Breast epithelium (tissue), 4 donors: ENCODE measurements around the gene CSMD2. TPM values are rescaled to one million over a fixed set of nuclear protein-coding genes. Genes with fewer than 3 reads are reported as not detected.

Experiments
- DNase-seq, 2 donors: peaks; one replicate each; pipeline ENCODE4 v3.0.0-alpha.2; 2019; ENCODE audit warnings: low spot score in 2 of 2
- H3K27ac ChIP-seq, 2 donors: fragments of 200-600 bp; sonication (generic) in 1 of 2; one replicate each; pipeline ENCODE4 v1.5.1; 2016 to 2019; ENCODE audit warnings: mild to moderate bottlenecking in 1 of 2
- H3K27me3 ChIP-seq, 2 donors: fragments of 200-600 bp; sonication (generic) in 1 of 2; one replicate each; pipeline versions ENCODE4 v1.5.1 to v1.6.0; 2017 to 2019; ENCODE audit warnings: control low read depth in 1 of 2, mild to moderate bottlenecking in 1 of 2
- H3K36me3 ChIP-seq: fragments of 200-600 bp; one replicate; pipeline ENCODE4 v1.5.1; 2019
- H3K4me1 ChIP-seq, 2 donors: fragments of 200-600 bp; sonication (generic); one replicate each; pipeline ENCODE4 v1.5.1; 2016 to 2019; ENCODE audit warnings: control low read depth in 1 of 2
- H3K4me3 ChIP-seq, 3 donors: fragments of 200-600 bp; sonication (generic); 1 replicate in 2 of 3; 2 replicates in 1 of 3; pipeline ENCODE4 v1.5.1; 2016 to 2019; ENCODE audit warnings: mild to moderate bottlenecking in 3 of 3, moderate library complexity in 2 of 3
- H3K9me3 ChIP-seq, 2 donors: fragments of 200-600 bp; sonication (generic) in 1 of 2; one replicate each; pipeline ENCODE4 v1.5.1; 2016 to 2019; ENCODE audit warnings: control low read depth in 1 of 2
- POLR2A ChIP-seq: fragments of 450-650 bp; IDR thresholded peaks from one replicate; pipeline ENCODE4 v1.6.1; 2016; ENCODE audit warnings: antibody characterized with exemption, mild to moderate bottlenecking, moderate library complexity
- POLR2AphosphoS5 ChIP-seq, 3 donors: sonication (generic); formaldehyde crosslinking; IDR thresholded peaks; one replicate each; pipeline ENCODE4 v1.6.1; 2017; ENCODE audit warnings: antibody characterized with exemption in 3 of 3
- intact Hi-C: fragments of 100-400 bp; cut with DNase I; formaldehyde crosslinking; loops from one replicate; pipeline ENCODE4 v1.15.1; 2023; ENCODE audit warnings: low total_unique reads
- total RNA-seq, 3 donors: library from RNA; depleted of rRNA; stranded (reverse); fragments of >200 nt; gene quantifications; one replicate each; pipeline ENCODE4 v1.1.0, GENCODE V29; 2016
- TF ChIP-seq, protein P1 (sequence below), 3 donors: fragments of 450-650 bp; IDR thresholded peaks; one replicate each; pipeline ENCODE4 v1.5.1; 2016 to 2017; ENCODE audit warnings: antibody characterized with exemption in 3 of 3, mild to moderate bottlenecking in 3 of 3, moderate library complexity in 3 of 3

Gene CSMD2
- total RNA-seq, 3 donors from 2014 or later = 0.33 to 2.6 (median 0.44) TPM

DNA sequence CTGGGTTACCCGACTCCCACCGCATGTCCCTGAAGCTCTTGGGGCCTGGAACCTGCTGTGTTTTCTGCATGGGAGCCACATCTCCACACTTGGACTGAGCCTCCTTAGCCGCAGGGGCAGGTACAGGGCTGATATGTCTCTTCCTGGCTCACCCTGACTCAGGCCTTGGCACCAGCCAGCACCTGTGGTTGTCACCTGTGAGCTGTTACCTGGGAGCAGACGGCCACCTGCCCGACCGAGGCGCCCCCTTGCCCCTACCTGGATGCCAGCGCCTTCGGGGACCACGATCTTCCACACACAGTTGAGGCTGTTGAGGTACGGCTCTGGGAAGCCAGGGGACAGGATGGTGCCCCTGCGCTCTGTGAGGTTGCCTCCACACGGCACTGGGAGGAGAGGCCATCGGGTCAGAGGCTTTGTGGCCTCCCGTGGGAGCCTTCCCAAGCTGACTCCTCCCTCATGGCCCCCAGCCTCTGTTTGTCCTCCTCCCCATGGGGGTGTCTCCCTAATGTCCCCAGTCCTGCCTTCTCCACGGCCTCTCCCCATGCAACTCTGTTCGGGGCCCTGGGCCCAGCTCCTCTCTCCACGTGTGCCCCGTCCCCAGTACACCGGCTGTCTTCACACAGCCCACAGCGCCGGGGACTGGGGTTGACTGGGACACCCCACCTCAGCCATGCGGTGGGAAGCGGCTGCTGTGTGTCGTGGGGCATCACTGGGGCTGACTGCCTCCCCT is 540.6 kb downstream of the CSMD2 start:
- Histone ChIP-seq H3K4me3 (no peak overlapping the region), H3K27ac (no peak overlapping the region), H3K27me3 (peaks cover 0 to 6% of the 10 kb centered on the region in 2 donors), H3K4me1 (no peaks in the 10 kb centered on the region), H3K36me3 (no peaks in the 10 kb centered on the region), H3K9me3 (no peaks in the 10 kb centered on the region)
- DNase-seq = no peak
- TF ChIP-seq POLR2A (no peak), POLR2AphosphoS5 (IDR thresholded peaks at IDR 0.05) (no peak)
- TF ChIP-seq, protein P1, sequence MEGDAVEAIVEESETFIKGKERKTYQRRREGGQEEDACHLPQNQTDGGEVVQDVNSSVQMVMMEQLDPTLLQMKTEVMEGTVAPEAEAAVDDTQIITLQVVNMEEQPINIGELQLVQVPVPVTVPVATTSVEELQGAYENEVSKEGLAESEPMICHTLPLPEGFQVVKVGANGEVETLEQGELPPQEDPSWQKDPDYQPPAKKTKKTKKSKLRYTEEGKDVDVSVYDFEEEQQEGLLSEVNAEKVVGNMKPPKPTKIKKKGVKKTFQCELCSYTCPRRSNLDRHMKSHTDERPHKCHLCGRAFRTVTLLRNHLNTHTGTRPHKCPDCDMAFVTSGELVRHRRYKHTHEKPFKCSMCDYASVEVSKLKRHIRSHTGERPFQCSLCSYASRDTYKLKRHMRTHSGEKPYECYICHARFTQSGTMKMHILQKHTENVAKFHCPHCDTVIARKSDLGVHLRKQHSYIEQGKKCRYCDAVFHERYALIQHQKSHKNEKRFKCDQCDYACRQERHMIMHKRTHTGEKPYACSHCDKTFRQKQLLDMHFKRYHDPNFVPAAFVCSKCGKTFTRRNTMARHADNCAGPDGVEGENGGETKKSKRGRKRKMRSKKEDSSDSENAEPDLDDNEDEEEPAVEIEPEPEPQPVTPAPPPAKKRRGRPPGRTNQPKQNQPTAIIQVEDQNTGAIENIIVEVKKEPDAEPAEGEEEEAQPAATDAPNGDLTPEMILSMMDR (IDR thresholded peaks at IDR 0.05) = no peak
- intact Hi-C loops = no loop called here

DNA sequence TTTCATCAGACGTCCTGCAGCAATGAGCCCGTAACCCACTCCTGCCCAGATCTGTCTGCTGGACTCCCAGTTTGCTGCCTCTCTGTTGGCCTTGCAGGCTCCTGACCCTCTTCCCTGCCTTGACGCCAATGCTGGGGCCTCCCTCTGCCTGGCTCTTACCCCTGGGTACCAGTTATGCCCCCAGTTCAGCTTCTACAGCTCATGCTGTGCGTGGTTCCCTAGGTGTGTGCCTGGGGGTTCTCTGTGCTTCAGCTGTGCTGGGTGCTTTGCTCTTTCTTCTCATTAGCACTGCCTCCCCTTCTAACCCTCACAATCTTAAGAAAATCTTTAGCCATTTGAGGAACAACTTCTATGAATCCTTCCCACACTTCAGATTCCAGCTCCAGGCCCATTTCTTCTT is 541.2 kb downstream of the CSMD2 start:
- no peak overlapping the region for H3K4me3 ChIP-seq
- no peaks in the 10 kb centered on the region for H3K4me1 ChIP-seq
- no peak overlapping the region for H3K27ac ChIP-seq
- no peaks in the 10 kb centered on the region for H3K9me3 ChIP-seq
- peaks cover 0 to 6% of the 10 kb centered on the region in 2 donors for H3K27me3 ChIP-seq
- intact Hi-C loops = no loop called here
- DNase-seq = no peak
- H3K36me3 ChIP-seq = no peaks in the 10 kb centered on the region
- no peak for TF ChIP-seq POLR2A
- TF ChIP-seq, protein P1 (IDR thresholded peaks at IDR 0.05) = no peak
- no peak for TF ChIP-seq POLR2AphosphoS5 (IDR thresholded peaks at IDR 0.05)

DNA sequence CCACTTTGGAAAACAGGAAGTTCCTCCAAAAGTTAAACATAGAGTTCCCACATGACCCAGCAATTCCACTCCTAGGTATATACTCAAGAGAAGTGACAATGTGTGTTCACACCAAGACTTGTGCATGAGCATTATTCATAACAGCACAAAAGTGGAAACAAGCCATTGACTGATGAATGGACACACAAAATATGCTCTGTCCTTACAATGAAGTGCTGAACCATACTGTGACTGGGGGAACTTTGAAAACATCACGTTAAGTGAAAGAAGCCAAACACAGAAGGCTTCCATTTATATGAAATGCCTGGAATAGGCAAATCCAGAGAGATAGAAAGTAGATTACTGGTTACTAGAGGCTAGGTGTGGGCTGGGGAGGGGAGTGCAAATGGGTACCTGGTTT is 542.3 kb downstream of the CSMD2 start:
- Histone ChIP-seq H3K4me3 (no peak overlapping the region), H3K36me3 (no peaks in the 10 kb centered on the region), H3K27ac (no peak overlapping the region), H3K9me3 (no peaks in the 10 kb centered on the region), H3K27me3 (peaks cover 0 to 6% of the 10 kb centered on the region in 2 donors), H3K4me1 (no peaks in the 10 kb centered on the region)
- TF ChIP-seq POLR2AphosphoS5 (IDR thresholded peaks at IDR 0.05) (no peak), POLR2A (no peak)
- TF ChIP-seq, protein P1 (IDR thresholded peaks at IDR 0.05) = no peak
- no peak for DNase-seq
- intact Hi-C loops = no loop called here

DNA sequence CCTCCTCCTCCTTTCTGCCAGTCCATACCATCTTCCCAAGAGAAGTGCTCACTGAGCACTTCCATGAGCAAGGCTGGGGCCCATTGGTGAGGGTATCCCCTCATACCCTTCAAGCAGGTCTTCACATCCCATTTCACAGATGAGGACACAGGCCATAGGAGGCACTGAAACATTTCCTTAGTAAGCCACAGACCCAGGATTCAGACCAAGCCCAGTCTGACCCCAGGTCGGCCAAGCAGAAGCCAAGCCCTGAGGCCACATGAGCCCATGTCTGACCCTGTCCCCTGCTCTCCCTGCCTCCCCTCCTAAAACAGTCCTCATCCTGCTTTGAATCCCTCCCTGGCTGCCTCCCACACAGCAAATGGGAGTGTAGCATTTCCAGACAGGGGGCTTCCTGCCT is 546.4 kb downstream of the CSMD2 start:
- intact Hi-C loops = no loop called here
- DNase-seq = no peak
- no peak overlapping the region for H3K4me3 ChIP-seq

DNA sequence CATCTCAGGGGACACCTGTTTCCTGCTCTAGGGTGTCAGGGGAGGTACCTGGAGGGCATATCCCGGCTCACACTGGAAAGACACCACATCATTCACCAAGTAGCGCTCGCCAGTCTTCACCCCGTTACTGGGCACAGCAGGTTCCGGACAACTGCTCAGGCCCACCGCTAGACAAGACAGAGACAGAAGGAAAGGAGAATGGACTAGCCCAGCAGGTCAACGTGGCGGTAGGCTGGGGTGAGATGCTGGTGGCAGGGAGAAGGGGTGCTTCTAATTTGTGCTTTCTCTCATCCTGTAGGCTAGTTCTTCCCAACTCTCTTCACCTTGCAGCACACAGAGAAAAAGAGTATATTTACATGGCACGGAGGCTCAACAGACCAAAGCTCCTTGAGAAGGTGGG is 547.6 kb downstream of the CSMD2 start:
- no peaks in the 10 kb centered on the region for H3K4me1 ChIP-seq
- TF ChIP-seq POLR2A (no peak), POLR2AphosphoS5 (IDR thresholded peaks at IDR 0.05) (no peak)
- TF ChIP-seq, protein P1 (IDR thresholded peaks at IDR 0.05) = no peak
- peaks cover 0 to 17% of the 10 kb centered on the region in 2 donors for H3K27me3 ChIP-seq
- no peak for DNase-seq
- no peak overlapping the region for H3K4me3 ChIP-seq
- no peaks in the 10 kb centered on the region for H3K36me3 ChIP-seq
- no peaks in the 10 kb centered on the region for H3K9me3 ChIP-seq
- no peak overlapping the region for H3K27ac ChIP-seq
- intact Hi-C loops = no loop called here

More for the DNA sequence above, 546.4 kb downstream of the CSMD2 start:
- H3K36me3 ChIP-seq = no peaks in the 10 kb centered on the region
- no peaks in the 10 kb centered on the region for H3K4me1 ChIP-seq
- H3K27me3 ChIP-seq = peaks cover 0 to 10% of the 10 kb centered on the region in 2 donors
- TF ChIP-seq POLR2A (no peak), POLR2AphosphoS5 (IDR thresholded peaks at IDR 0.05) (no peak)
- TF ChIP-seq, protein P1 (IDR thresholded peaks at IDR 0.05) = no peak
- no peaks in the 10 kb centered on the region for H3K9me3 ChIP-seq
- no peak overlapping the region for H3K27ac ChIP-seq
